GM12878 (cell line): ENCODE results near the gene LSM11. TPM values are rescaled to one million over a fixed set of nuclear protein-coding genes. Genes with fewer than 3 reads are reported as not detected.

Source experiments
- ATAC-seq: fragments of 200-7000 bp; cut with Tn5 transposase; 3 replicates; pipeline ENCODE4 v1.9.1; 2020; ENCODE audit warnings: mild to moderate bottlenecking, moderate library complexity
- BruUV-seq: library from RNA; stranded (reverse); fragments of 400-500 nt; replicated peaks from 2 replicates; lab custom pipeline; 2021; lab: Mats Ljungman, UMichigan
- CTCF ChIA-PET: fragments of 300-600 bp; sonication (Branson Sonifier 250); formaldehyde crosslinking; extraction: SDS; loops from one replicate; lab custom pipeline; 2021; ENCODE audit warnings: inconsistent platforms; lab: Yijun Ruan, JAX
- POLR2A ChIA-PET: fragments of 350-600 bp; formaldehyde crosslinking; extraction: SDS; loops from one replicate; lab custom pipeline; 2021; ENCODE audit warnings: inconsistent platforms; lab: Charles Lee
- RAD21 ChIA-PET: fragments of 300-600 bp; sonication (Branson Sonifier 250); formaldehyde crosslinking; loops from one replicate; lab custom pipeline; 2023; ENCODE audit warnings: antibody characterized with exemption; ENCODE audit not compliant: unreplicated experiment; lab: Charles Lee
- SMC1A ChIA-PET: fragments of 300-600 bp; sonication (Branson Sonifier 250); formaldehyde crosslinking; loops from one replicate; lab custom pipeline; 2023; ENCODE audit not compliant: unreplicated experiment, uncharacterized antibody; lab: Charles Lee
- DNase-seq: peaks from one replicate; pipeline ENCODE4 v3.0.0-alpha.2; 2011; ENCODE audit warnings: low read depth, low spot score
- FAIRE-seq: peaks from 3 replicates; lab custom pipeline; 2011; peaks lifted over from hg19 to GRCh38; lab: Jason Lieb, UNC
- H2AFZ ChIP-seq: 2 replicates; pipeline ENCODE4 v1.6.0; 2011; ENCODE audit warnings: low read depth, low read length, control low read depth; ENCODE audit not compliant: control insufficient read depth
- H3K27ac ChIP-seq: 2 replicates; pipeline ENCODE4 v1.5.1; 2011; ENCODE audit warnings: control low read depth; ENCODE audit not compliant: control insufficient read depth, insufficient read depth
- H3K27me3 ChIP-seq, 2 experiments: replicated peaks in 1 of 2; 2 replicates each; pipeline versions ENCODE4 v1.6.0 to v1.6.1; 2011; ENCODE audit warnings: low read length in 1 of 2; ENCODE audit not compliant: control insufficient read depth in 2 of 2, insufficient read depth in 2 of 2
- H3K36me3 ChIP-seq, 2 experiments: 2 replicates each; pipeline ENCODE4 v1.5.1; 2011; ENCODE audit warnings: low read length in 1 of 2; ENCODE audit not compliant: control insufficient read depth in 2 of 2, insufficient read depth in 2 of 2
- H3K4me1 ChIP-seq: 2 replicates; pipeline ENCODE4 v1.6.1; 2011; ENCODE audit warnings: mild to moderate bottlenecking, low read length, moderate library complexity, mixed read lengths; ENCODE audit not compliant: control insufficient read depth, insufficient read depth
- H3K4me2 ChIP-seq: 2 replicates; pipeline ENCODE4 v1.6.0; 2011; ENCODE audit warnings: control low read depth; ENCODE audit not compliant: control insufficient read depth, insufficient read depth
- H3K4me3 ChIP-seq: fragments of 200-600 bp; sonication (generic); 2 replicates; pipeline ENCODE4 v1.5.1; 2016
- H3K79me2 ChIP-seq: 2 replicates; pipeline ENCODE4 v1.6.0; 2011; ENCODE audit warnings: low read length; ENCODE audit not compliant: control insufficient read depth, insufficient read depth
- H3K9ac ChIP-seq: 2 replicates; pipeline ENCODE4 v1.8.0; 2011; ENCODE audit warnings: low read length, control low read depth, mixed read lengths; ENCODE audit not compliant: control insufficient read depth, insufficient read depth
- H3K9me3 ChIP-seq: replicated peaks from 3 replicates; pipeline ENCODE4 v1.5.1; 2011; ENCODE audit warnings: mild to moderate bottlenecking, low read length; ENCODE audit not compliant: control insufficient read depth, insufficient read depth
- H4K20me1 ChIP-seq: 2 replicates; pipeline ENCODE4 v1.6.0; 2011; ENCODE audit not compliant: control insufficient read depth, insufficient read depth
- ATF3 ChIP-seq: IDR thresholded peaks from 2 replicates; pipeline ENCODE4 v1.6.1; 2011; ENCODE audit warnings: low read depth, mild to moderate bottlenecking, low read length, moderate library complexity, borderline replicate concordance; ENCODE audit errors: extremely low read depth
- EGR1 ChIP-seq, 2 experiments: IDR thresholded peaks; 1 replicate in 1 of 2; 2 replicates in 1 of 2; pipeline ENCODE4 v1.6.1; 2011 to 2012; ENCODE audit warnings: low read depth in 2 of 2, low read length in 2 of 2, borderline replicate concordance in 1 of 2, mild to moderate bottlenecking in 1 of 2, moderate library complexity in 1 of 2
- ESRRA ChIP-seq: IDR thresholded peaks from 2 replicates; pipeline ENCODE4 v1.6.1; 2012; ENCODE audit warnings: mild to moderate bottlenecking, low read length, improper control_type of control experiment
- EZH2 ChIP-seq: IDR thresholded peaks from 2 replicates; pipeline ENCODE4 v1.6.1; 2012; ENCODE audit warnings: low read depth, mild to moderate bottlenecking, control low read depth, inconsistent platforms, low read length, borderline replicate concordance; ENCODE audit not compliant: control insufficient read depth
- MAX ChIP-seq: IDR thresholded peaks from 2 replicates; pipeline ENCODE4 v1.6.1; 2012; ENCODE audit warnings: low read depth, low read length, improper control_type of control experiment
- PAX5 ChIP-seq: IDR thresholded peaks from 2 replicates; pipeline ENCODE4 v1.6.1; 2011; ENCODE audit warnings: low read depth, low read length, borderline replicate concordance
- SMAD5 ChIP-seq: IDR thresholded peaks from 2 replicates; pipeline ENCODE4 v1.6.1; 2016; ENCODE audit warnings: antibody characterized with exemption, low read depth
- TBL1XR1 ChIP-seq: IDR thresholded peaks from 2 replicates; pipeline ENCODE4 v1.6.1; 2012; ENCODE audit warnings: low read depth, low read length, improper control_type of control experiment
- ZBTB4 ChIP-seq: fragments of 450-650 bp; formaldehyde crosslinking; IDR thresholded peaks from 2 replicates; pipeline ENCODE4 v1.4.0; 2022; ENCODE audit warnings: mild to moderate bottlenecking, moderate library complexity
- WGBS: methylation state at CpG from one replicate; pipeline ENCODE4 v1.1.6; 2016; ENCODE audit warnings: low lambda C conversion rate; ENCODE audit not compliant: insufficient replicate concordance, insufficient coverage; ENCODE audit errors: missing lambda C conversion rate; 5-methylcytosine and 5-hydroxymethylcytosine counted together
- in situ Hi-C: fragments of 300-500 bp; cut with MboI; formaldehyde crosslinking; loops from 9 replicates; pipeline ENCODE4 v1.14.3; 2018; ENCODE audit warnings: mixed read lengths
- intact Hi-C: fragments of 100-400 bp; cut with micrococcal nuclease; formaldehyde crosslinking; loops from one replicate; pipeline ENCODE4 v1.14.2; 2022; ENCODE audit not compliant: unreplicated experiment
- polyA plus RNA-seq, 11 experiments: library from polyadenylated mRNA; depleted of rRNA in 4 of 11; unstranded in 6 of 11; stranded (reverse) in 5 of 11; fragments of >200 nt; fragmentation: Nextera tagmentation in 4 of 11; fragmentation: Illumina TruSeq in 1 of 11; extraction: Ambion mirVana in 4 of 11; extraction: Trizol in 1 of 11; gene quantifications; 1 replicate in 1 of 11; 2 replicates in 10 of 11; pipeline versions ENCODE4 v1.2.1 to v1.2.3, GENCODE V29; 2011 to 2016; ENCODE audit warnings: inconsistent platforms in 2 of 11, missing spikeins in 2 of 11, low read depth in 1 of 11
- total RNA-seq, 4 experiments: library from RNA; depleted of rRNA in 3 of 4; stranded (reverse); fragments of >200 nt in 3 of 4; fragmentation: Illumina TruSeq in 1 of 4; extraction: Trizol in 1 of 4; gene quantifications; 2 replicates each; pipeline versions ENCODE4 v1.2.1 to v1.2.3, GENCODE V29; 2013 to 2021

The LSM11 gene
- total and polyA plus RNA-seq, 10 of the 15 experiments (the other 5 are each of a cell fraction or from before 2014, with no cell fraction given): 0.71 to 8.5 (median 4.2) TPM

GRCh38 chr5:157739388-157740228 lies 3.9 kb upstream of the LSM11 start:
- Histone ChIP-seq H3K36me3 (peaks cover 2 to 4% of the 10 kb centered on the region in 2 experiments; a peak in 2 of 4 replicates), H3K4me2 (no peak overlapping the region), H3K27me3 (no peaks in the 10 kb centered on the region), H4K20me1 (no peaks in the 10 kb centered on the region), H3K4me3 (no peak overlapping the region), H3K9ac (no peak overlapping the region), H3K9me3 (no peaks in the 10 kb centered on the region), H2AFZ (no peak overlapping the region), H3K27ac (no peak overlapping the region), H3K4me1 (peaks cover 4% of the 10 kb centered on the region; the same call in 1 of the 2 replicates), H3K79me2 (no peaks in the 10 kb centered on the region; the same call in 1 of the 2 replicates)
- no peak for DNase-seq
- in situ Hi-C loops (loop anchor here (5.0 kb wide), 1 partner anchor 67 kb away; the partner anchor contains the start of gene C5orf52), intact Hi-C loops (loop anchor here (5.0 to 10.0 kb wide), 4 partner anchors 397 to 595 kb away; partner anchors contain the start of gene MED7)
- RAD21 ChIA-PET: no interaction called here
- 84% methylated on average over 12 of the region's 12 CpGs for WGBS
- TF ChIP-seq EZH2 (no peak), EGR1 (IDR thresholded peaks at IDR 0.05; ENCODE audit: borderline replicate concordance in 1 of 2, low read depth in 2 of 2, low read length in 2 of 2) (no peak)
- POLR2A ChIA-PET: interaction anchor here (0.7 kb wide), 1 partner anchor 30 kb away, joined by 9 read pairs; no protein-coding TSS in a partner anchor
- ATAC-seq: no peak
- BruUV-seq: no TSS peak
- no peak for FAIRE-seq
- CTCF ChIA-PET: interaction anchor here (0.6 to 2.7 kb wide), 11 partner anchors 8 to 486 kb away, joined by 3 to 11 read pairs (median 6); no protein-coding TSS in a partner anchor
- SMC1A ChIA-PET: interaction anchor here (1.2 kb wide), 1 partner anchor 9 kb away, joined by 3 read pairs; no protein-coding TSS in a partner anchor

GRCh38 chr5:157740229-157740610 lies 3.3 kb upstream of the LSM11 start:
- TSS peak; percentile 39 for BruUV-seq
- no peaks in the 10 kb centered on the region for H3K9me3 ChIP-seq
- H3K4me3 ChIP-seq: no peak overlapping the region
- ChIA-PET RAD21 (interaction anchor here (0.9 to 1.7 kb wide), 2 partner anchors 268 to 411 kb away, joined by 3 to 4 read pairs; no protein-coding TSS in a partner anchor), SMC1A (interaction anchor here (2.3 to 6.2 kb wide), 2 partner anchors 22 to 70 kb away, joined by 5 to 40 read pairs; partner anchors contain the start of gene C5orf52), POLR2A (interaction anchor here (0.7 kb wide), 1 partner anchor 57 kb away, joined by 6 read pairs; no protein-coding TSS in a partner anchor), CTCF (interaction anchor here (2.1 to 8.0 kb wide), 5 partner anchors 10 to 411 kb away, joined by 5 to 95 read pairs (median 66); partner anchors contain the start of genes C5orf52 and THG1L)
- H3K79me2 ChIP-seq: no peaks in the 10 kb centered on the region; the same call in 1 of the 2 replicates
- H3K4me2 ChIP-seq: no peak overlapping the region
- FAIRE-seq: no peak
- no peak for DNase-seq
- intact Hi-C loops (loop anchor here (5.0 to 10.0 kb wide), 4 partner anchors 398 to 595 kb away; partner anchors contain the start of gene MED7), in situ Hi-C loops (loop anchor here (5.0 kb wide), 1 partner anchor 68 kb away; the partner anchor contains the start of gene C5orf52)
- no peak overlapping the region for H2AFZ ChIP-seq
- peak; percentile 43 for ATAC-seq
- no peaks in the 10 kb centered on the region for H3K27me3 ChIP-seq
- peaks cover 2 to 3% of the 10 kb centered on the region in 2 experiments; a peak in 2 of 4 replicates for H3K36me3 ChIP-seq
- peaks cover 4% of the 10 kb centered on the region; the same call in 1 of the 2 replicates for H3K4me1 ChIP-seq
- H4K20me1 ChIP-seq: no peaks in the 10 kb centered on the region
- 40% methylated on average over 3 of the region's 3 CpGs for WGBS
- H3K27ac ChIP-seq: no peak overlapping the region
- H3K9ac ChIP-seq: no peak overlapping the region
- TF ChIP-seq ESRRA (no peak), ATF3 (no peak), PAX5 (no peak), ZBTB4 (CRISPR knock-in tag) (no peak), SMAD5 (no peak), MAX (no peak), TBL1XR1 (no peak)
